Mesendoderm (in vitro differentiated cells): ENCODE measurements around the gene VSTM1.
A peak's percentile ranks its signal among the peaks of the same experiment; 100 is the strongest.

Experiments
- DNase-seq: peaks from one replicate; pipeline ENCODE4 v3.0.0; 2013
- H2AK5ac ChIP-seq: 2 replicates; pipeline ENCODE4 v1.6.1; 2013; ENCODE audit warnings: low read length, inconsistent platforms
- H2BK120ac ChIP-seq: 2 replicates; pipeline ENCODE4 v1.6.1; 2013; ENCODE audit warnings: low read depth, mild to moderate bottlenecking, low read length, moderate library complexity, mixed read lengths
- H2BK15ac ChIP-seq: replicated peaks from 2 replicates; pipeline ENCODE4 v1.6.1; 2013; ENCODE audit warnings: low read depth, mild to moderate bottlenecking, moderate library complexity
- H2BK5ac ChIP-seq: 2 replicates; pipeline ENCODE4 v1.6.1; 2013; ENCODE audit warnings: low read length, inconsistent platforms
- H3K18ac ChIP-seq: 2 replicates; pipeline ENCODE4 v1.6.1; 2013; ENCODE audit warnings: mild to moderate bottlenecking, low read length, mixed read lengths
- H3K23ac ChIP-seq: one replicate; pipeline ENCODE4 v1.6.1; 2013; ENCODE audit warnings: low read length
- H3K27ac ChIP-seq: 2 replicates; pipeline ENCODE4 v1.5.1; 2013; ENCODE audit warnings: low read depth, mild to moderate bottlenecking, inconsistent platforms, low read length, moderate library complexity
- H3K27me3 ChIP-seq: 2 replicates; pipeline ENCODE4 v1.6.1; 2013; ENCODE audit warnings: low read length, control low read depth, mild to moderate bottlenecking, inconsistent platforms; ENCODE audit not compliant: insufficient read depth, poor library complexity
- H3K36me3 ChIP-seq: 2 replicates; pipeline ENCODE4 v1.6.1; 2013; ENCODE audit warnings: low read length, inconsistent platforms; ENCODE audit not compliant: control insufficient read depth, insufficient read depth
- H3K4ac ChIP-seq: one replicate; pipeline ENCODE4 v1.6.1; 2013; ENCODE audit warnings: low read depth, mild to moderate bottlenecking, low read length, moderate library complexity
- H3K4me1 ChIP-seq: 2 replicates; pipeline ENCODE4 v1.6.1; 2013; ENCODE audit warnings: low read depth, low read length, inconsistent platforms; ENCODE audit not compliant: control insufficient read depth
- H3K4me2 ChIP-seq: 2 replicates; pipeline ENCODE4 v1.6.1; 2013; ENCODE audit warnings: low read length
- H3K4me3 ChIP-seq: 2 replicates; pipeline ENCODE4 v1.5.1; 2013; ENCODE audit warnings: mild to moderate bottlenecking, low read length
- H3K56ac ChIP-seq: one replicate; pipeline ENCODE4 v1.6.1; 2013; ENCODE audit warnings: low read length
- H3K79me1 ChIP-seq: 2 replicates; pipeline ENCODE4 v1.6.1; 2013; ENCODE audit warnings: low read length, inconsistent platforms
- H3K79me2 ChIP-seq: 2 replicates; pipeline ENCODE4 v1.6.1; 2013; ENCODE audit warnings: mild to moderate bottlenecking, low read length; ENCODE audit not compliant: control insufficient read depth, insufficient read depth
- H3K9ac ChIP-seq: 2 replicates; pipeline ENCODE4 v1.6.1; 2013; ENCODE audit warnings: low read length, inconsistent platforms
- H4K5ac ChIP-seq: one replicate; pipeline ENCODE4 v1.6.1; 2013; ENCODE audit warnings: low read length
- H4K8ac ChIP-seq: one replicate; pipeline ENCODE4 v1.6.1; 2013; ENCODE audit warnings: low read depth, mild to moderate bottlenecking, control low read depth, low read length, moderate library complexity
- WGBS: extraction: QIAGEN DNeasy Blood & Tissue Kit; methylation state at CpG from one replicate; pipeline ENCODE4 v1.1.7; 2013; ENCODE audit warnings: low lambda C conversion rate, missing lambda C conversion rate; ENCODE audit not compliant: insufficient coverage; ENCODE audit errors: extremely low coverage; 5-methylcytosine and 5-hydroxymethylcytosine counted together

VSTM1 gene

GRCh38 chr19:54014920-54015560 is 48.7 kb downstream of the VSTM1 start:
- Histone ChIP-seq H3K56ac (no peak overlapping the region), H2BK5ac (no peak overlapping the region), H3K79me1 (no peaks in the 10 kb centered on the region), H3K79me2 (no peaks in the 10 kb centered on the region), H2AK5ac (no peak overlapping the region), H3K27me3 (no peaks in the 10 kb centered on the region), H3K4ac (no peak overlapping the region), H3K4me3 (no peak overlapping the region), H3K18ac (no peak overlapping the region), H2BK120ac (no peak overlapping the region), H4K5ac (no peak overlapping the region), H3K4me1 (no peaks in the 10 kb centered on the region), H3K4me2 (no peak overlapping the region), H4K8ac (no peak overlapping the region), H3K23ac (no peak overlapping the region), H3K36me3 (no peaks in the 10 kb centered on the region), H3K9ac (no peak overlapping the region), H3K27ac (no peak overlapping the region), H2BK15ac (no peak overlapping the region)
- no peak for DNase-seq
- no CpG with 5 or more reads among the region's 19 CpGs for WGBS

GRCh38 chr19:54013866-54014265 is 49.8 kb downstream of the VSTM1 start:
- Histone ChIP-seq H3K23ac (no peak overlapping the region), H3K4ac (no peak overlapping the region), H3K27ac (no peak overlapping the region), H3K79me1 (no peaks in the 10 kb centered on the region), H2BK120ac (no peak overlapping the region), H2AK5ac (no peak overlapping the region), H3K79me2 (no peaks in the 10 kb centered on the region), H3K4me2 (no peak overlapping the region), H2BK15ac (no peak overlapping the region), H3K27me3 (no peaks in the 10 kb centered on the region), H3K36me3 (no peaks in the 10 kb centered on the region), H3K4me3 (no peak overlapping the region), H2BK5ac (no peak overlapping the region), H4K8ac (no peak overlapping the region), H3K9ac (no peak overlapping the region), H3K18ac (no peak overlapping the region), H4K5ac (no peak overlapping the region), H3K56ac (no peak overlapping the region), H3K4me1 (no peaks in the 10 kb centered on the region)
- no peak for DNase-seq
- no CpG with 5 or more reads among the region's 8 CpGs for WGBS

GRCh38 chr19:54011507-54012211 is 52.0 kb downstream of the VSTM1 start:
- no peak overlapping the region for H3K18ac ChIP-seq
- H3K9ac ChIP-seq: no peak overlapping the region
- no CpG with 5 or more reads among the region's 36 CpGs for WGBS
- H2BK120ac ChIP-seq: no peak overlapping the region
- no peaks in the 10 kb centered on the region for H3K79me1 ChIP-seq
- H3K56ac ChIP-seq: peak overlapping the region; percentile 42
- no peak overlapping the region for H2AK5ac ChIP-seq
- H3K4me2 ChIP-seq: no peak overlapping the region
- H3K4me1 ChIP-seq: no peaks in the 10 kb centered on the region
- H3K23ac ChIP-seq: peak overlapping the region; percentile 89
- H3K79me2 ChIP-seq: no peaks in the 10 kb centered on the region
- DNase-seq: peak; percentile 33
- no peaks in the 10 kb centered on the region for H3K27me3 ChIP-seq
- H2BK5ac ChIP-seq: no peak overlapping the region
- no peak overlapping the region for H4K5ac ChIP-seq
- H4K8ac ChIP-seq: no peak overlapping the region
- H3K36me3 ChIP-seq: no peaks in the 10 kb centered on the region
- no peak overlapping the region for H2BK15ac ChIP-seq
- H3K27ac ChIP-seq: no peak overlapping the region
- no peak overlapping the region for H3K4ac ChIP-seq
- no peak overlapping the region for H3K4me3 ChIP-seq

GRCh38 chr19:54010474-54010873 is 53.2 kb downstream of the VSTM1 start:
- Histone ChIP-seq H3K4me2 (no peak overlapping the region), H3K79me2 (no peaks in the 10 kb centered on the region), H3K9ac (no peak overlapping the region), H3K18ac (no peak overlapping the region), H4K5ac (no peak overlapping the region), H3K4ac (no peak overlapping the region), H3K36me3 (no peaks in the 10 kb centered on the region), H3K27me3 (no peaks in the 10 kb centered on the region), H3K23ac (no peak overlapping the region), H2BK15ac (no peak overlapping the region), H3K27ac (no peak overlapping the region), H3K79me1 (no peaks in the 10 kb centered on the region), H2AK5ac (no peak overlapping the region), H3K4me3 (no peak overlapping the region), H2BK120ac (no peak overlapping the region), H3K56ac (no peak overlapping the region), H4K8ac (no peak overlapping the region), H3K4me1 (no peaks in the 10 kb centered on the region), H2BK5ac (no peak overlapping the region)
- no CpG with 5 or more reads among the region's 6 CpGs for WGBS
- no peak for DNase-seq

DNA sequence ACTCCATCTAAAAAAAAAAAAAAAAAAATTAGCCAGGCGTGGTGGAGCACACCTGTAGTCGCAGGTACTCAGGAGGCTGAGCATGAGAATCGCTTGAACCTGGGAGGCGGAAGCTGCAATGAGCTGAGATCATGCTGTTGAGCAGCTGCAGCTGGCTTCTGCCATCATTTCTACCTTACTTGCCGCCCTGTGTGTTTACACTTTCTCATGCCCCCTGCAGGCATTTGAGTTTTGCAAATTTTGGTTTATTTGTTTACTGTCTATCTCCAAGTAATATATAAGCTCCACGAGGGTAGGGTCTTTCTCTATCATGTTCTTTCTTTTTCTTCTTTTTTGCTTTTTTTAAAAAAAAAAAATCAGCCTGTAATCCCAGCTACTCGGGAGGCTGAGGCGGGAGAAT is 54.3 kb downstream of the VSTM1 start:
- no peaks in the 10 kb centered on the region for H3K27me3 ChIP-seq
- H3K9ac ChIP-seq: no peak overlapping the region
- no peak overlapping the region for H3K56ac ChIP-seq
- no peak overlapping the region for H3K4ac ChIP-seq
- H3K23ac ChIP-seq: no peak overlapping the region
- no peak overlapping the region for H3K4me3 ChIP-seq
- H2AK5ac ChIP-seq: no peak overlapping the region
- no peaks in the 10 kb centered on the region for H3K4me1 ChIP-seq
- WGBS: no CpG with 5 or more reads among the region's 8 CpGs
- H2BK120ac ChIP-seq: no peak overlapping the region
- H4K8ac ChIP-seq: no peak overlapping the region
- no peak for DNase-seq
- H3K27ac ChIP-seq: no peak overlapping the region
- H3K79me2 ChIP-seq: no peaks in the 10 kb centered on the region
- no peak overlapping the region for H4K5ac ChIP-seq
- no peak overlapping the region for H2BK5ac ChIP-seq
- no peak overlapping the region for H3K4me2 ChIP-seq
- no peaks in the 10 kb centered on the region for H3K79me1 ChIP-seq
- H3K36me3 ChIP-seq: no peaks in the 10 kb centered on the region
- no peak overlapping the region for H2BK15ac ChIP-seq
- H3K18ac ChIP-seq: no peak overlapping the region
